Stimulated activated CD8-positive, alpha-beta memory T cell treated with anti-CD3 and anti-CD28 coated beads, Interleukin-7, amount 100 ng/mL, for 48 hours (primary cell): ENCODE measurements around the gene TXN.

Source experiments
- DNase-seq, 2 donors: peaks; one replicate each; pipeline ENCODE4 v3.0.0-alpha.2; 2020; ENCODE audit warnings: low read depth in 1 of 2; ENCODE audit errors: extremely low read depth in 1 of 2

TXN gene

GRCh38 chr9:110256380-110257096 lies at the start of gene TXN:
Gene TXN, minus strand, starts transcription at chr9:110256507. Its CDS starts 72 bp downstream, at chr9:110256435.
- peak; percentile 79 to 88 for DNase-seq

- DNase-seq = no peak
Observed at GRCh38 chr9:110303133-110303532, 46.8 kb upstream of the TXN start.

- DNase-seq = no peak
Observed at GRCh38 chr9:110298043-110298605, 41.8 kb upstream of the TXN start.

GRCh38 chr9:110293248-110293647 lies 36.9 kb upstream of the TXN start:
- DNase-seq = no peak

- no peak for DNase-seq
Observed at GRCh38 chr9:110291921-110292557, 35.7 kb upstream of the TXN start.

- no peak for DNase-seq
Observed at GRCh38 chr9:110290001-110290400, 33.7 kb upstream of the TXN start.

GRCh38 chr9:110288503-110288902 lies 32.2 kb upstream of the TXN start:
- DNase-seq = no peak

GRCh38 chr9:110287289-110287680 lies 31.0 kb upstream of the TXN start:
- DNase-seq = no peak

- DNase-seq = no peak
Observed at GRCh38 chr9:110284211-110284844, 28.0 kb upstream of the TXN start.

GRCh38 chr9:110283751-110284150 lies 27.4 kb upstream of the TXN start:
- DNase-seq = no peak

- no peak for DNase-seq
Observed at GRCh38 chr9:110282739-110283081, 26.4 kb upstream of the TXN start.

GRCh38 chr9:110282018-110282738 lies 25.9 kb upstream of the TXN start:
- DNase-seq = no peak

GRCh38 chr9:110278080-110278707 lies 21.9 kb upstream of the TXN start:
- no peak for DNase-seq

- DNase-seq = no peak
Observed at GRCh38 chr9:110276781-110277180, 20.5 kb upstream of the TXN start.

- no peak for DNase-seq
Observed at GRCh38 chr9:110270211-110270995, 14.1 kb upstream of the TXN start.

GRCh38 chr9:110266795-110267194 lies 10.5 kb upstream of the TXN start:
- DNase-seq = no peak

- DNase-seq = no peak
Observed at GRCh38 chr9:110261632-110262031, 5.3 kb upstream of the TXN start.

- no peak for DNase-seq
Observed at GRCh38 chr9:110260911-110261310, 4.6 kb upstream of the TXN start.

- DNase-seq = no peak
Observed at GRCh38 chr9:110259566-110259965, 3.3 kb upstream of the TXN start.

- no peak for DNase-seq
Observed at GRCh38 chr9:110258690-110259091, 2.4 kb upstream of the TXN start.
